HL-60/S4 treated with phorbol 12-myristate 13-acetate at 8.2 ng/mL for 4 days and 3 days (cell line): ENCODE measurements around the gene ZNF407.

Experiments used
- in situ Hi-C: fragments of 300-500 bp; cut with MboI; formaldehyde crosslinking; loops from 2 replicates; pipeline ENCODE4 v1.15.0; 2022; ENCODE audit warnings: low sequenced_read_pairs

The ZNF407 gene

GRCh38 chr18:74916773-74917393 lies 319.2 kb downstream of the ZNF407 start:
- in situ Hi-C loops = no loop called here

DNA sequence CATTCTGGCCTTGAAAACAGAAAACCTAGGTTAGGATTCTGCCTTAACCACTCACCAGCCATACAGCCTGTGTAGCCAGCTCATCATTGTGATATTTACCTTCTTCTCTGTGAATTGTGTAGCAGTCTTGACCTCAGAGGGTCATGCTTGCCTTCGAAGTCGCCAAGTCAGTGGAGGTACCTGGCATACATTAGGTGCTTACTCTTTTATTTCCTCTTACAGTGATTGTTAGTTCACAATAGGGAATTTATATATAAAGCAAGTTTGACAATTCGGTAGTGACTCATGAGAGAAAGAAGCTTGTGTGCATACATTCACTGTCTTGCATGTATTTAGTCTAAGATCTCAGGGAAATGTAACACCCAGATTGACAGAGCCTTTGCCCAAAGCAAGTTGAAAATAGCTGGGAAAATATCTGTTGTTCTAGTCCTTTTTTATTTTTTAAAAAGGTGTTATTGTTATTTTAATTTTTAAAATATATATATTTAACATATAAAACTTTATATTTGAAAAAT lies 320.7 kb downstream of the ZNF407 start:
- in situ Hi-C loops = no loop called here

DNA sequence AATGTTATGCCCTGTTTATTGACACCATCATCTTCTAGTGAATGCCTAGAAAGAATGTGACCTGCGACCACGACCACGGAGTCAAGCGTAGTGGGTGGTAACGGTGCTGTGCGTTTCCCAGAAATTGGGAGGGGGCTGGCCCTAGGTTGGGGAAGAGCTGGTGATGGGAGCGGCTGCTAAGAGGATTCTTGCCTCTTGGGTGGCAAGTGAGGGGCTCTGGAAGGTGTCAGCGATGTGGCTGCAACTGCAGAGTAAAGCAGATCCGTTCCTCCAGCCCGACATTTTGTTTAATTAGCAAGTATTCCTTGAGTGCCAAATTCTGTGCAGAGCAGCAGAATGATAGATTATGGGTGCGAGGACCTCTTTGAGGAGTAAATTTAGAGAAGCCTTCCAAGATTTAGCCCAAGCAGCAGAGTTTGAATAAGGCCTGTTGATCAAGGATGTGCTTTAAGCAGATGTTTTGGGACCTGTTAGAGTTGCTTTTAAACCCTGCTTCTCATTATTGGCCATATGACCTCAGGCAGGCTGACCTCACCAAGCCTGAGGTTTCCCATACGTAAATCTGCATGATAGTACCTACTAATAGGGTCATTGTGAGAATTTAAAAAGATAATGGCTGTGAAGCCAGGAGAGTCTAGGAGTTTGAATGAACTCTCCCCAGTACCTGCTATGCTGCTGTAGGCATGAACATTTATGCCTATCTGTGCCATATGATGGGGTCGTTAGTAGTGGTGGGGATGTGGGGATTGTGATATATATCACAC lies 323.6 kb downstream of the ZNF407 start:
- in situ Hi-C loops = no loop called here

DNA sequence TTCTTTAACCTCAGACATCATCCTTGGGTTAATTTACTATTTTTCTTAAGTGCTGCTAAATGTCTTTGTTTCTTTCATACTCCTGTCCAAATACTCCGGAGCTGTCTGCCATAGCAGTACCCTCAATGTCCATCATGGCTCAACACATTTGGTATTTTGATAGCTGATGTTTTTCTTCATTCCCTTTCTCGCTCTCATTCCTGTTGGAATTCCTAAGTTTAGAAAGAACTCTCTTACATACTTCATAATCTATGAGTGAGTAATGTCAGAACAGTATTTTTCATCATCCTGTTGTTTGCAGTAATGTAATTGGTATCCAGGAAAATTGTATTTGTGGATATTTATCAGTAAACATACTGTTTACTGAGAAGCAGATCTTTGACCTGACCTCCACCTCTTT lies 328.4 kb downstream of the ZNF407 start:
- in situ Hi-C loops = no loop called here

GRCh38 chr18:74928194-74928968 lies 330.7 kb downstream of the ZNF407 start:
- in situ Hi-C loops = no loop called here

DNA sequence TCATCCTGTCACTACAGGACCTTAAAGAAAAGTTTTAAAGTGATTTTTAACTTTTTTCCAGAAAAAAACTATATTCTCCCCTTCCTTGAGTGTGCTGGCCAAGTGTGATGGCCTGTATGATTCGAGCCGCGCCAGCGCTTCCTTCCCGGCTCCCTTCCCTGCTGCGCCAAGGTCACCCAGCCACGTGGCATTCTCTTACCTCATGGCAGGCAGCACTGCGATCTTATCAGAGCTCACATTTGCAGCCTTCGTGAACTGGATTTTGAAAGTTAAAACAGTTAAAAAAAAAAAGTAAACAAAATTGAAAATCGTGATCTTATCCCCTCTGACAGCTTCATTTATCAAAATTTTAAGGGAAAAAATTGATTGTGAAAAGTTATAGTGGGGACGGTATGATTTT lies 331.4 kb downstream of the ZNF407 start:
- in situ Hi-C loops = no loop called here

DNA sequence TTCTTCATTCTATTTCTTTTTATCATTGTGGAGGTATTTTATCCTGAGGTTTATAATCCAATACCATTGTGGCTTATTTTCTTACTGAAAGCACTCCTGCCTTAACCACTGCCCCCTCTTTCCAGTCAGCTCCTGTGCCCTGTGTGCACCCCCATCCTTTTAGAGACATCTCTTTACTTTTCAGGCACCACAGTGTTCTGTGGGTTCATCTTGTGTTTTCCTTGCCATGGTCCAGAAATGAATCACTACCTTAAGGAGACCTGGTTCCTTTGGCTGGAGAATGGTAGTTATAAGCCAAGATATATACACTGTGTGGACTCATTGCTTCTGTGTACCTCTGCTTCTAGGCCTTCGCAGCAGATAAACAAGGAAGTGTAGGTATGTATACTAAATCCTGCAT lies 332.9 kb downstream of the ZNF407 start:
- in situ Hi-C loops = no loop called here

DNA sequence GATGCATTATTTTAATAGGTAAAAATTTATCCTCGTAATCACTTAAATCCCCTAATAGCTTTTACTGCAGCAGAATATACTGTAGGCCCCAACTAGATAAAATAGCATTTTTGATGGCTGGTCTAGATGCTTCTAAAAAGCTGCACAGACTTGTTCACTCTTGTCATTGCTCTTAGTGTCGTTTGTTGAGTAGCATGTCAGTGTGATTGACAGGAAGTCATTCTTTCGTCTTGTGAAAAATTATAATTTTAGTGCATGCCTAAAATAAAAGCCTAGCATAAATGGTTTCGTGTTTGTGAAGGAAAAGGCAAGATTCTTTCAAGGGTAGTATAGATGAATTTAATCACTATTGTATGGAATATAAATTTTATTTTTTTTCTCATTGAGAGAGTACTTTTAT lies 336.3 kb downstream of the ZNF407 start:
- in situ Hi-C loops = no loop called here

DNA sequence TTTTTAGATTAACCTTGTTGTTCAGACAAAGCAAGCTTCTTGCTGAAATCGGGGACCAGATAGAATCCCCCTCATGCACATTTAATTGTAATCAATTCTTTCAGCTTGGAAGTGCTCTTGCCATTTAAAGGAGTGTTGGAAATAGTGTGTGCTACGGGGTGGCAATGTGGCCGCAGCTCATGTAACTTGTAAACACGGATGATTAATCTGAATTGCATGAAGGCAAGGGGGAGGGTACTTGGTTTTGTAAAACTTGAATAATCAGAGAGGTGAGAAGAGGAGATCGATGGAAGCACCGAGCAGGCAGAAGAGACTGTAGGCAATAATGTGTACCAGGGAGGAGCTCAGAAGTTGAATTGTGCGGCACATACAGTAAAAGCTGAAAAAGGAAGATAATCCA lies 337.8 kb downstream of the ZNF407 start:
- in situ Hi-C loops = no loop called here

GRCh38 chr18:74936343-74936742 lies 338.7 kb downstream of the ZNF407 start:
- in situ Hi-C loops = no loop called here

DNA sequence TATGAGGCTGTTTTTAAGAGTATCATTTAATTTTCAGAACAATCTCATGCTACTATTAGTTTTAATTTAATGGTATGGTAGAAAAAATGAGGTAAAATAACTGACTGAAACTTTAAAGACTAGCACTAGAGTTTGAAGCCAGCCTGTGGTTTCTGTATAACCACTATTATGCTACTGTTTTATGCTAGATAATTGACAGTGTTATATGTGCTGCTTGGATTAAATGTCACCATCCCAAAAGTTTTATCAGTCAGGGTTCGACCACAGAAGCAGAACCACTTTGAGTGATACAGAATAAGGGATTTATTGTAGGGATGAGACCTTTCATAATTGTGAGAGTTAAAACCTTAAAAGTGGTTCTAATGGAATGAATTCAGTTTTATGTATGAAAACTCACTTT lies 339.6 kb downstream of the ZNF407 start:
- in situ Hi-C loops = no loop called here

- in situ Hi-C loops = no loop called here
These were observed 343.2 kb downstream of the ZNF407 start for GRCh38 chr18:74940856-74941255.

DNA sequence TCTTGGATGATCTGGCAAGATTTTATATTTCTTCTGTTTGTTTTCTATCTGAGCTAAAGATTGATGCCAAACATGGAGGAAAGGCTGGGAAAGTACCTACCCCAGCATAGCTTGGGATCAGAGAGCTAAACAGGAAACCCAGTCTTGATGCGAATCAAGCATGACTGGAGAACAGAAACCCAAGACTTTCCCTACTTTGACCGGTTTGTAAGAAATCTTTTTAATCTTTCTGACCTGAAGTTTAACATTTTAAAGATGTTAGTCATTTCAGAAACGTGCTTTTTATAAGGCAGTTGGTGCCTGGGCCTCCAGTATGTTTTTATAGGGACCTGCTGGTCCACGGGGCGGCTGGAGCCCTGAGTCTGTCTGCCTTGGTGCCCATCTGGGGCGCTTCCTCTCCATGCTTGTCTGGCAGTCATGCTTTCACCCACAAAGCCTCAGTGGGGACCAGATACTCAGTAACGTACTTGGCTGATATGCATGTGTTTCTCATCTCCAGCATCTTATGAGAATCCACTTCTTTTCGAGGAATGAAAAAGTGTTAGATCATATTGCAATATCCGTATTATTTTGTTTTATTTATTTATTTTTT lies 344.7 kb downstream of the ZNF407 start:
- in situ Hi-C loops = no loop called here

GRCh38 chr18:74944676-74945075 lies 347.0 kb downstream of the ZNF407 start:
- in situ Hi-C loops = no loop called here

DNA sequence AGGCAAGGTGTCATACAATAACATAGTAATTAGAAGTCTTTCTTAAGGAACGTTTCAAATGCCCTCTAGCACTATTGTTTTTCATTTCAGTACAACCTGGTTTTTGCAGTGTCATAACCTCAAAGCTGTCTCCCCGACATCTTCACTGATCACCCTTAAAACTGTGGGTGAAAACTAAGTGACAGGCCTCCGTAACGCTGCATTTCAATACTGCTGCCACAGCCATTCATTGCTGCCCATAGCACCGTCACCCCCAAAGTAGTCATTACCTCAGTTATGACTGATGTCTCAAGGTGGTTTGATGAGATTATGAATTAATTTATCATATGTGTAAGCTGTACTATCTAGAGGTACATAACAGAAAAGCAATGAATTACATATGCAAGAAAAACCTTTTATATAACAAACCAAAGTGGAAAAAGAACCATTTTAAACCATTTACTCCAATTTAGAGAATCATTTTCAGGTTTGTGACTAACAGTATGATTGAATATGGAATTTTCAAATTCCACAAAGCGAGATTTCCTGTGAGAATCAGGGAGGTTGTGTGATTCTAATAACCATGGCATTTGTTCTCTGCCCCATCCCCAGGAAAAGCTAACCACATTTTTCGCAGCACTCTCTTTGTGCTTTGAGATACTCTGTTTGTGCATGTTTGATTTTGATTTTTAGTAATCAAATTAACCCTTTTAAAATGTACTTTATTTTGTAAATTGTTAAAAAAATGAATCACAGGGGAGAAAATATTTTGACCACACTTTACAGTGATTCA lies 348.3 kb downstream of the ZNF407 start:
- in situ Hi-C loops = no loop called here

DNA sequence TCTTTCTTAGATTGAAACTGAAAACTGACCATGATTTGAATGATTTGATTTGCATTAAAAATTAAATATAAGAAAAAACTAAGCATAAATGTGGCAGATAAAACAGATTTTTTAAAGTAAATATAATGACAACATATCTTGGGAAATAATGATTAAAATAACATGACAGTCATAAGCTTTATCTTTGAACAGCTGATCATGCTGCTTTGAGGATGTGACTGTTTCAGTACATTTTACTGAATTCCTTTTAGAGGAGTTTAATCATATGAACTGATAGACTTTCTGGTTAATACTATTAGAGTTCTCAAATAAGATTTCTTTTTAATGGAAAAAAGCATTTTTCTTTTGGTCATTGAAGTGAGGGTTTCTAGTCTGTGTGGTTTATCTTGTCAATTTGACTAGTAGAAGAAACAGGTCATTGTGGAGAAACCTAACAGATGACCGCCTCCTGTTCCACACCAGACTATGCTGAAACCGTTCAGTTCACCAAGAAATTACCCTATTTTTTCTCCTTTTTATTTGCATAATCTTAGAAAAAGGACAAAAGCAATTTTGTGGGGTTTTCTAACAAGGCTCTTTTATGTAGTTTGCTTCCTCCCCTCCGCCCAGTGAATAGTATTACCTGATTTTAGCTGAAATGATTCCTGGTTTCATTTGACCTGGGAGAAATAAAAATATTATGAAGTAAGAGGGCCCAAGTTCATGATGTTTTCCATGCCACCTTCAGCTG lies 349.1 kb downstream of the ZNF407 start:
- in situ Hi-C loops = no loop called here

DNA sequence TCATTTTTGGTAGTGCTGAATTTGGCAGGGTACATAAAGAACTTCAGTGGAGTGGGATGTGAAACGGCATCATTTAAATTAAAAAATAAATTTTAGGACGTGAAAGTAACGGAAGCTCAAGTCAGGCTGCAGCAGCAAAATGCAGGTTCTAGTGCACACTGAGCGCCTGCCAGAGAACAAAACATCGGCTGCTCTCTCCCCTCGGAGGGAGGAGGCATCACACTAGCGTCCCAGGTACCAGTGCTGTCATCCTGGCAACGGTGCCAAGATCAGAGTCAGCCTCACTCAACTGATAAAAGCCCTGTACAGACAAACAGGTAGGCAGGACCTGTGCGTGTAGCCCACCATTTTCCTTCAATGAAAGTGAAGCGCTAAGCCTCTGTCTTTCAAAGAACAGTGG lies 349.7 kb downstream of the ZNF407 start:
- in situ Hi-C loops = no loop called here

DNA sequence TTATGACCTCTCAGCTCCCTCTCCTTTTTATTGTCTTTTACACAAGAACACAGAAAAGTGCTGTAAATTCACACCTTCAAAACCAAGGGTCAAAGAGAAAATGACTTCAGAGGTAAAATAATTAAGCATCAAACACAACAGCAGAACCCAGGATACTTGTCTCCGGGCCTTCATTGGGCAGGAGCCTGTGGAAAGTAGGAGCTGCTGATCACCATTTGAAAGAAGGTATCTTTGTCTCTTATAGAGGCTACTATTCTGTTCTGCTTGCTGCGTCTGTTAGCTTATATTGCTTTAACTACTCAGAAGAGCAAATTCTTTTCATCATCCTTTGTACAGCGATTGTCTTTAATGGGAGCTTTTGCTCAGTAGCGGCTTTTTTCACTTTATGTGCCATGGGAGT lies 350.2 kb downstream of the ZNF407 start:
- in situ Hi-C loops = no loop called here

DNA sequence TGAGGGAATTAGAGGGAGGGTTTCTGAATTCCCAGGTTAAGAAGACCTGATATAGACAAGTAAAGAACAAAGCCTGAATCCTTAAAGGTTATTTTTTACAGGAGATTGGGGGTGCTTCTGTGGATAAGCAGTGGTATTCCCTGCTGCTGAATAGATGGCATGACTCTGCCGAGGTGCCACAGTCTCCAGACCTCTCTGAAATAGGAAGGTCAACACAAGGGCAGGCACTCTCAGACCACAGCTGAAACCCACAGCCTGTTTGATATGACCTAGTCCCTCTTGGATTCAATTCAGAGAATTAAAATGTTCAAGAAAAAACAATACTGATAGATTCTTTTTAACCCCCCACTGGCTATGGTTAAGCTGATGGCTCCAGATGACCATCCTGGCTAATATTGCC lies 351.9 kb downstream of the ZNF407 start:
- in situ Hi-C loops = no loop called here

- in situ Hi-C loops = no loop called here
These were observed 352.8 kb downstream of the ZNF407 start for GRCh38 chr18:74950479-74950878.
